Left ventricle myocardium inferior (tissue), 1 donor: ENCODE results near the gene GTSE1. TPM values are rescaled to one million over a fixed set of nuclear protein-coding genes. Genes with fewer than 3 reads are reported as not detected.

Source experiments
- DNase-seq: peaks from one replicate; pipeline ENCODE4 v3.0.0-alpha.2; 2020
- H3K27ac ChIP-seq: fragments of 200-600 bp; replicated peaks from 2 replicates; pipeline ENCODE4 v1.8.0; 2021
- H3K27me3 ChIP-seq: fragments of 200-600 bp; 2 replicates; pipeline ENCODE4 v1.8.0; 2021; ENCODE audit warnings: low read depth
- H3K36me3 ChIP-seq: fragments of 200-600 bp; 2 replicates; pipeline ENCODE4 v1.8.0; 2021
- H3K4me1 ChIP-seq: fragments of 200-600 bp; 2 replicates; pipeline ENCODE4 v1.8.0; 2021
- H3K4me3 ChIP-seq: fragments of 200-600 bp; 2 replicates; pipeline ENCODE4 v1.8.0; 2021; ENCODE audit warnings: mild to moderate bottlenecking, moderate library complexity
- H3K9me3 ChIP-seq: fragments of 200-600 bp; replicated peaks from 2 replicates; pipeline ENCODE4 v1.8.0; 2021
- CTCF ChIP-seq: fragments of 200-600 bp; IDR thresholded peaks from 2 replicates; pipeline ENCODE4 v1.8.0; 2021; ENCODE audit warnings: antibody characterized with exemption, mild to moderate bottlenecking, borderline replicate concordance
- intact Hi-C: fragments of 100-400 bp; cut with micrococcal nuclease; formaldehyde crosslinking; loops from one replicate; pipeline ENCODE4 v1.11.0; 2022
- total RNA-seq: library from RNA; stranded (reverse); fragmentation: NEBNext Ultra II Directional; extraction: Animal tissue kit (Norgen Biotek cat#: 25700); gene quantifications from one replicate; pipeline ENCODE4 v1.2.1, GENCODE V29; 2021
- donor health status: DM: no; HTN: yes; CAD: no; lungs with severe emphysema.

Gene GTSE1
- total RNA-seq, 1 donor from 2014 or later: 0.25 TPM

- Histone ChIP-seq H3K4me3 (no peak overlapping the region), H3K27ac (no peak overlapping the region), H3K36me3 (no peaks in the 10 kb centered on the region), H3K27me3 (no peaks in the 10 kb centered on the region), H3K9me3 (peaks cover 13% of the 10 kb centered on the region), H3K4me1 (peaks cover 12% of the 10 kb centered on the region)
- intact Hi-C loops: no loop called here
- no peak for DNase-seq
- no peak for TF ChIP-seq CTCF
Observed at GRCh38 chr22:46380069-46380468, 83.4 kb downstream of the GTSE1 start.

Other genes with a start within 250 kb of the GTSE1 start
- 101 TPM for gene PPARA, start 146.3 kb upstream of the GTSE1 start, total RNA-seq
- gene CDPF1, start 46.6 kb upstream of the GTSE1 start, total RNA-seq: 6.4 TPM
- gene PKDREJ, start 33.5 kb upstream of the GTSE1 start, total RNA-seq: 0.08 TPM
- 25.4 TPM for gene TTC38, start 28.9 kb upstream of the GTSE1 start, total RNA-seq
- gene TRMU, start 38.8 kb downstream of the GTSE1 start, total RNA-seq: 42.0 TPM
- gene CELSR1, start 240.8 kb downstream of the GTSE1 start, total RNA-seq: 8.9 TPM